Testis (tissue), 2 donors: ENCODE results near the gene NUDT8.

Experiments used
- CTCF ChIP-seq, 3 experiments: fragments of 450-650 bp in 2 of 3; fragments of 200-600 bp in 1 of 3; sonication (generic) in 1 of 3; IDR thresholded peaks; one replicate each; pipeline ENCODE4 v1.5.1; 2016 to 2019; ENCODE audit warnings: antibody characterized with exemption in 3 of 3, mild to moderate bottlenecking in 2 of 3, moderate library complexity in 1 of 3
- POLR2A ChIP-seq: fragments of 450-650 bp; IDR thresholded peaks from one replicate; pipeline ENCODE4 v1.6.1; 2017; ENCODE audit warnings: antibody characterized with exemption, mild to moderate bottlenecking, moderate library complexity

- TF ChIP-seq CTCF (IDR thresholded peaks at IDR 0.05), result no peak
- no peak for TF ChIP-seq POLR2A
These were observed 28.6 kb downstream of the NUDT8 start for GRCh38 chr11:67601098-67601497.
